GM12874 (cell line): Measurements from ENCODE around the gene VASP.

Experiments
- CTCF ChIP-seq: IDR thresholded peaks from 2 replicates; pipeline ENCODE4 v1.5.1; 2011; ENCODE audit warnings: low read depth, mild to moderate bottlenecking, control low read depth, low read length, moderate library complexity; ENCODE audit not compliant: insufficient read depth

The VASP gene

GRCh38 chr19:45485305-45486077 lies 21.8 kb upstream of the VASP start:
- peak; percentile 95 for TF ChIP-seq CTCF

- no peak for TF ChIP-seq CTCF
These were observed 18.6 kb upstream of the VASP start for GRCh38 chr19:45488708-45489107.

GRCh38 chr19:45489216-45489855 lies 17.9 kb upstream of the VASP start:
- TF ChIP-seq CTCF, result no peak

GRCh38 chr19:45492137-45492626 lies 15.1 kb upstream of the VASP start:
- no peak for TF ChIP-seq CTCF

DNA sequence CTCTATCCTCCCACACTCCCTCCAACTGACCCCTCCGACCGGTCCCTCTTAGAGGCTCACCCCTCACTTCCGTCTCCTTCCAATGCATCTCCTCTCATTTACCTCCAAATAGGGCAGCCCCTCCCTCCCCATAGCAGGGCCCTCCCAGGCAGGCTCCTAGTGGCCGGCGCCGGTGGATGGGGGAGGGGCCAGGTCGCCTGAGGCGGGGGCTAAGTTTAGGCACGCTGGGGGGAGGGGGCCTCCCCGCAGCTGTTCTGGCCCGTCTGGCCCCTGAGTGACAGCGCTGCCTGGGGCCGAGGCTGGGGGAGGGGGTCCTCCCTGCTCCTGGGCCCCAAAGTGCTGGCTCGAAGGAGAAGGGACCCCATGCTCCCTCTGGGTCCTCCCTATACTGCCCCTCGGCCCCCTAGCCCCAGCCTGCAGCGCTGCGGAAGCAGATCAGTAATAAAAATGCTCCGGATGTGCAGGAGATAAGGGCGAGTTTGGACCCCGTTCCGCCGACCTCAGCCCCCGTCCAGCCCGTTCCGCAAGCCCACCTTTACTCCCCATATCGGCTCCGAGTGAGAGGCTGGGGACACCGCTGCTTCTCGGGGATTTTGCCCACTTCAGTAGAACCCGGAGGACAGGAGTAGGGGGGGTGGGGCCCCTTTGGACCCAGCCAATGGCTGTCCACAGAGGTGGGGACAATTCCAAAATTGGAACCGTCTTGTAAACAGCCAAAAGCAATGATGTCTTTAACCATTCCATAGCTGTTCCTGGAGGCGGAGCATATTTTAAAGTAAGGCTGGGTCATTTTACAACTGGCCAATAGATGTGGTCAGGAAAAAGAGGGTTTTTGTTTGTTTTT lies 14.4 kb upstream of the VASP start:
- no peak for TF ChIP-seq CTCF

DNA sequence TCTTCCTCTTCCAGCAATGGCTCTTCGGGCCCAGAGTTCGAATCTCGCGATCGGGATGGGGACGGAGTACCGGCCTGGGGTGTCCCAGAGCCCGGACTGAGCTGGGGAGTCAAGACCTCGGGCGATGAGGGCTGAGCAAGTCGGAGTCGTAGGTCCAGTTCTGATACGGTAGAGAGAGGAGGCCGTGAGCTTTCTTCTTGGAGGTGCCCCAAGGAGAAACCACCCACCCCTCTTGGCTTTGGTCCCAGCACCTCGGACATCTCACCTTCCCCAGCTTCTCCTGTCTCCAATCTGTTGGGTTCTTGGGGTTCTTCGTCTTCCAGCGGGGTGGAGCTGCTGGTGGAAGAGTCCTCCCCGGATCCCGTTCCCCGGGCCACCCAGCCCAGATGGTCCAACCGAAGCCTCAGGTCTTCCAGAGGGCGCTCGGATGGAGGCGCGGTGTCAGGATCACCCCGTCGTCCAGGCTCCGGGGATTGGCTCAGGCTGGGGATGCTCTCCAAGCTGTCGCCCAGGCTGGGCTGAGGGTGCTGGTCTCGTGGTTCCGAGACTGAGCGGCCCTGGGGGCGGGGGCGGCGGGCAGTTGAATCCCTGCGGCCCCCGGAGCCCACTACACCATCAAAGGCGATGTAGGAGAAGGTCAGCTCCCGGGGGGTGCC lies 12.9 kb upstream of the VASP start:
- TF ChIP-seq CTCF, result no peak

DNA sequence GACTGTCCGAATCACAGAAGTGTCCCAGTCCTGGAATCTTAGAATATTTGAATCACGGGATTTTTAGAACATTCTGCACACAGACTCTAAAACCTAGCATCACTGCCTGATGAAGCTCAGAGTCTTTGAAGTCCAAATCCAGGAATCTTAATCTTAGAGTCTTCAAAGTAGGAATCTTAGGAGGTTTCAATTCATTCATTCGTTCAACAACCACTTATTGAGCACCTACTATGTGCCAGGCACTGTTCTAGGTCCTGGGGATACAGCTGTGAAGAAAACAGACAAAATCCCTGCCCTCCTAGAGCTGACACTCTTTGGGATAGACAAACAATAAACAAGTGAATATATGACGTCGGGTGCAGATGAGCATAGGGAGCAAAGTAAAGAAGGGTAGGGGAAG lies 12.1 kb upstream of the VASP start:
- no peak for TF ChIP-seq CTCF
